Activated CD4-positive, alpha-beta T cell treated with anti-CD3 and anti-CD28 coated beads, Interleukin-2, Interleukin-4, amounts not matched to agents 100 ng/mL and 50 ng/mL, durations not matched to agents 16 hours and 8 hours (primary cell): ENCODE data around the gene BCAS3.
"Not testable (repeated sequence)": the region's sequence is repeated elsewhere in the genome, so short reads cannot be mapped to it uniquely, and the experiment has no call there.

ENCODE experiments used
- DNase-seq: peaks from one replicate; pipeline ENCODE4 v3.0.0-alpha.2; 2020; ENCODE audit warnings: low spot score

Gene BCAS3

DNA sequence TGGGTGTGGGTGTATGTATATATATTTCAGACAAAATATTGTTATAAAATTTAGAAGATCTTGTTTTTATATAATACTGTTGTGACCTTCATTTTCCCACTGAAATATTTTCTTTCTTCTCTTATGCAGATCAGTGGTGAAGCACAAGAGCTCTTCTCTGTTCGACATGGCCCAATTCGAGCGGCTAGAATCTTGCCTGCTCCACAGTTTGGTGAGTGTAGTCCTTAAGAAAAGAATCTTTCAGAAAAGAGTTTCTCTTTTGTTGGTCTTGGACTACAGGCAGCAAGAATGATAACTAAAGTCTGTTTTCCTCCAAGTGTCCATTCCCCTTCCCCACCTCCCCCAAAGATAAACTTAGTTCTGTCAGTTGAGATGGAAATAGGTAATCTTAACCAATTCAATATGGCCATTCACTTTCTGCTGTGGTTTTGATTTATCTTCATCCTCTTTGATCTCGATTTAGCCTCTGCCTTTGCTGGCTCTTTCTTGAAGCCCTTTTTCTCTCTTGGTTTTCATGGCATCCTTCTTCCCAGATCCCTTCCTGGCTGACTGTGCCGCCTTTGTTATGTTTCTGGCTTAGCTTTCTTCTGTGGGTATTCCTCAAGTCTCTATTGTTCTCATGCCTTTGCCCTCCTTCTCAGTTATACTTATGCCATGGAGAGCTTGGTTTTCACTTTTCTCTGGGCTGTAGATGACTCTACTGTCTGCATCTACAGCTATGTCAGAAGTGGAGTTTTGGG, 69.6 kb downstream of the BCAS3 start:
- DNase-seq, result no peak

DNA sequence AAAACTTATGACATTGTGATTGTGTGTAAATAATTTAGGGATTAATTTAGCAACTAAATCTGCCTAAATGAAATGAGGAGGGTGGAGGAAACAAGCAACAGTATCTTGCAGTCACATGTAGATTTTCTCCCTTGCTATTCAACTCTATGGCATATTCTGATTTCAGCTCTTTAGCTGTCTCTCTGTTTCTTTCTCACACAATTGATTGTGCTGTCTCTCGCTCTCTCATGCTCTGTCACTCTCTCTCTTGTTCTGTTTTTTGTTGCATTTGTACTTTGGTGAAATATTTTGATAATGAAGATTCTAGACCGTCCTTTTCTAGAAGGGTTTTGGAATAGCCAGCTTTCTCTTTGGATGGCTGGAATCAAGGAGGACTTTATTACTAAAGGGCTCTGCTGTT, 70.6 kb downstream of the BCAS3 start:
- DNase-seq, result no peak

DNA sequence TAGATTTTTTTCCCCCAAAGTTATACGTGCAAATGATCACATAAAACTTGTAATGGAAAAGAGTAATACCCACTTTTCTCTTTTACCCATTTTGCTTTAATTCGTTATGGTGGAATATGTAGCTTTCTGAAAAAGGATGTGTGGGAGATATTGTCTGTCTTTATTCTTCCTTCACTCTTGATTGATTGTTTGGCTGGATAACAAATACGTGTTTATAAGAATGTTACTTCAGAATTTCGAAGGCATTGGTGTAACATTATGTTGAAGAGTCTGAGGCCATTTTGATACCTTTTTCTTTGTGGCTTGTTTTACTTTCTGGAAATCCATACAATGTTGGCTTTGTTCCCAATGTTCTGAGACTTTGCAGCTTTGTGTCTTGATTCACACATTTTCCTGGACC, 71.4 kb downstream of the BCAS3 start:
- no peak for DNase-seq

DNA sequence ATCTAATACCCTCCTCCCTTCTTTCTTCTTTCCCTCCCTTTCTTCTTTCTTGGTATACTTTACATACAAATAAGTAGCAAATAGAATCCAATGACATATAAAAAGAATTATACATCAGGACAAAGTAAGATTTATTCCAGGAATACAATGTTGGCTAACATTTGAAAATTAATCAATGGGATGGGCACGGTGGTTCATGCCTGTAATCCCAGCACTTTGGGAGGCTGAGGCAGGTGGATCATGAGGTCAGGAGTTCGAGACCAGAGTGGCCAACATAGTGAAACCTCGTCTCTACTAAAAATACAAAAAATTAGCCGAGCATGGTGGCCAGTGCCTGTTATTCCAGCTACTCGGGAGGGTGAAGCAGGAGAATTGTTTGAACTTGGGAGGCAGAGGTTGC, 72.1 kb downstream of the BCAS3 start:
- no peak for DNase-seq

DNA sequence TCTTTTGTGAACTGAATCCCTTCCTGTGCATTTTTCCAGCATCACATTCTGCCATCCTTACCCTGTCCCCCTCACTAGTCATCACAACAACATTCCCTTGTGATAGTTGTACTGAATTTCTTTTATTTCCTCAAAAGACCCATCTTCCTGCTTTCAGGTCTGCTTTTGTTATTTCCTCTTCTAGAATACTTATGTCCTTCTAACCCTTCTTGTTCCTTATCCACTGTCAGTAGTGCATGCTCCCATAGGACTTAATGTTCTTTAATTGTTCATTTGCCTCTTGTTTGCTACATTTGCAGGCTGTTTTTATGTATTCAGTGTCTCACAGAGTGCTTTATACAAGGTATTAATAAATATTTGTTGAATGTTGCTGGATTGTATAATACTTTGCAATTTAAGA, 73.0 kb downstream of the BCAS3 start:
- no peak for DNase-seq

DNA sequence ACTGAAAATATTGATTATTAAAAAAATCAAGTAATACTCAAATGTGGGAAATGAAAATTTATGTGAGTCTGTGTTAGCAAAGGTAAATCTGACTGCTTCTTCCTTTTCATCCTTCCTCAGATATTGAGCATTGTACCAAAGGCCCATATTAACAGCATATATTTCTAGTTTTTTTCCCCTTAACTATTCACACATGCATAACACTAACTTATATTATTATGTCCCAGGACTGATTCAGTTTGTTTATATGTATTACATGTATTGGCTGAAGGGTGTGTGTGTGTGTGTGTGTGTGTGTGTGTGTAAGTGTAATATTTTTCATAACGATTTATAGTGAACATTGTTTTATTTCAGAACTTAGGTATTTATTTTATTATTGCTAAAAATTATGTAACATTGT, 74.2 kb downstream of the BCAS3 start:
- DNase-seq, result no peak

DNA sequence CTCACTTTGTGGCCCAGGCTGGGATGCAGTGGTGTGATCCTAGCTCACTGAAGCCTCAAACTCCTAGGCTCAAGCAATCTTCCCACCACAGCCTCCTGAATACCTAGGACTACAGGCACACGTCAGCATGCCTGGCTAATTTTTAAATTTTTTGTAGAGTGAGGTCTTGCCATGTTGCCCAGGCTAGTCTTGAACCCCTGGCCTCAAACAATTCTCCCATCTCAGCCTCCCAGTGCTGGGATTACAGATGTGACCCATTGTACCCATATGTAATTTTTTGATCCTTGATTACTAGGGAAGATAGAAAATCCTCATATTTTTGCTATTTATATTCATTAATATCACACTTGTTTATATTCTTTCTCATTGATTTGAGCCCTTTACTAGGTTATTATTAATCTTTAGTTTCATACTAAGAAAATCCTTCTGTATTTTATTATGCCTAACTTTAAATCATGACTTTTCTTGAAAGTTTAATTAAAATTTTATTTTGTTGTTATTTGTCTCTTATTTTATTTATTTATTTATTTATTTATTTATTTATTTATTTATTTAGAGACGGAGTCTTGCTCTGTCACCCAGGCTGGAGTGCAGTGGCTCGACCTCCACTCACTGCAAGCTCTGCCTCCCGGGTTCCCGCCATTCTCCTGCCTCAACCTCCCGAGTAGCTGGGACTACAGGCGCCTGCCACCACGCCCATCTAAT, 75.4 kb downstream of the BCAS3 start:
- DNase-seq, result no peak

DNA sequence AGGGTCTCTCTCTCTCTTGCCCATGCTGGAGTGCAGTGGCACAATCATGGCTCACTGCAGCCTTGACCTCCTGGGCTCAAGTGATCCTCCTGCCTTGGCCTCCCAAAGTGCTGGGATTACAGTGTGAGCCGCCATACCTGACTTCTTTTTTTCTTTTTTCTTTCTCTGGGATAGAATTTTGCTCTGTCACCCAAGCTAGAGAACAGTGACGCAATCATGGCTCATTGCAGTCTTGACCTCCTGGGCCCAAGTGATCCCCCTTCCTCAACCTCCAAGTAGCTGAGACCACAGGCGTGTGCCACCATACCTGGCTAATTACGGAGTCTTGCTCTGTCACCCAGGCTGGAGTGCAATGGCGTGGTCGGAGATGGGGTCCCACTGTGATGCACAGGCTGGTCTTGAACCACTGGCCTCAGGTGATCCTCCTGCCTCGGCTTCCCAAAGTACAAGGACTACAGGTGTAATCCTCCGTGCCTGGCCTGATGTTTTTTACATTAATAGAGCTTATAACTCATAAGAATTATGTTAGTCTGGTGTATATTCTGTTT, 76.5 kb downstream of the BCAS3 start:
- DNase-seq, result no peak

DNA sequence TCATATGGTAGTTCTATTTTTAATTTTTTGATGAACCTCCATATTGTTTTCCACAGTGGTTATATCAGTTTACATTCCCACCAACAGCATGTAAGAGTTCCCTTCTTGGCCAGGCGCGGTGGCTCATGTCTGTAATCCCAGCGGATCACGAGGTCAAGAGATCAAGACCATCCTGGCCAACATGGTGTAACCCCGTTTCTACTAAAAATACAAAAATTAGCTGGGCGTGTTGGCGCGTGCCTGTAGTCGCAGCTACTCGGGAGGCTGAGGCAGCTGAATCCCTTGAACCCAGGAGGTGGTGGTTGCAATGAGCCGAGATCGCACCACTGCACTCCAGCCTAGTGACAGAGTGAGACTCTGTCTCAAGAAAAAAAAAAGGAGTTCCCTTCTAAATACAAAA, 79.1 kb downstream of the BCAS3 start:
- not testable (repeated sequence) for DNase-seq

DNA sequence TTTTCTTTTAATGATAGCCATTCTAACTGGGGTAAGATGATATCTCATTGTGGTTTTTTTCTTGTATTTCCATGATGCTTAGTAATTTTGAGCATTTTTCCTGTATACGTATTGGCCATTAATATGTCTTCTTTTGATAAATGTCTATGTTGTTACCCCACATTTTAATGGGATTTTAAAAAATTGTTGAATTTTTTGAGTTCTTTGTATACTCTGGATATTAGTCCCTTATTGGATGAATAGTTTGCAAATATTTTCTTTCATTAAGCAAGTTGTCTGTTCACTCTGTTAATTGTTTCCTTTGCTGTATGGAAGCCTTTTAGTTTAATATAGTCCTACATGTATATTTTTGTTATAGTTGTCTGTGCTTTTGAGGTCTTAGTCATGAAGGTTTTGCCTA, 79.8 kb downstream of the BCAS3 start:
- no peak for DNase-seq

DNA sequence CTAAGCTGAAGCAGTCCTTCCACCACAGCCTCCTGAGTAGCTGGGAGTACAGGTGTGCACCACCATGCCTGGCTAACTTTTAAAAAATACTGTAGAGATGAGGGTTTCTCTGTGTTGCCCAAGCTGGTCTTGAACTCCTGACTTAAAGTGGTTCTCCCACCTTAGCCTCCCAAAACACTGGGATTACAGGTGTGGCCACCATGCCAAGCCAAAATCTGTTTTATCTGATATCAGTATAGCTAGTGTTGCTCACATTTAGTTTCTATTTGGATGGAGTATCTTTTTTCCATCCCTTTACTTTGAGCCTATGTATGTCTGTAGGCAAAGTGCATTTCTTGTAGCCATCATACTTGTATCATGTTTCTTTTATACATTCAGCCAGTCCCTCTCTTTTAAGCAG, 82.1 kb downstream of the BCAS3 start:
- no peak for DNase-seq

DNA sequence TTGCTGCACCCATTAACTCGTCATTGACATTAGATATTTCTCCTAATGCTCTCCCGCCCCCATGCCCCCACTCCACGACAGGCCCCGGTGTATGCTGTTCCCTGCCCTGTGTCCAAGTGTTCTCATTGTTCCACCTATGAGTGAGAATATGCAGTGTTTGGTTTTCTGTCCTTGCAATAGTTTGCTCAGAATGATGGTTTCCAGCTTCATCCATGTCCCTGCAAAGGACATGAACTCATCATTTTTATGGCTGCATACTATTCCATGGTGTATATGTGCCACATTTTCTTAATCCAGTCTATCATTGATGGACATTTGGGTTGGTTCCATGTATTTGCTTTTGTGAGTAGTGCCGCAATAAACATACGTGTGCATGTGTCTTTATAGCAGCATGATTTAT, 83.7 kb downstream of the BCAS3 start:
- DNase-seq, result not testable (repeated sequence)

DNA sequence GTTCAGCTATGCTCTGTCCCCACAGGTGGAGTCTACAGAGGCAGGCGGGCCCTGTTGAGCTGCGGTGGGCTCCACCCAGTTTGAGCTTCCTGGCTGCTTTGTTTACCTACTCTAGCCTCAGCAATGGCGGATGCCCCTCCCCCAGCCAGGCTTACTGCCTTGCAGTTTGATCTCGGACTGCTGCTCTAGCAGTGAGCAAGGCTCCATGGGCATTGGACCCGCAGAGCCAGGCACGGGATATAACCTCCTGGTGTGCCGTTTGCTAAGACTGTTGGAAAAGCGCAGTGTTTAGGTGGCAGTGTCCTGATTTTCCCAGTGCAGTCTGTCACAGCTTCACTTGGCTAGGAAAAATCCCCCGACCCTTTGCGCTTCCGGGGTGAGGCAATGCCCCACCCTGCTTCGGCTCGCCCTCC, 89.1 kb downstream of the BCAS3 start:
- no peak for DNase-seq

DNA sequence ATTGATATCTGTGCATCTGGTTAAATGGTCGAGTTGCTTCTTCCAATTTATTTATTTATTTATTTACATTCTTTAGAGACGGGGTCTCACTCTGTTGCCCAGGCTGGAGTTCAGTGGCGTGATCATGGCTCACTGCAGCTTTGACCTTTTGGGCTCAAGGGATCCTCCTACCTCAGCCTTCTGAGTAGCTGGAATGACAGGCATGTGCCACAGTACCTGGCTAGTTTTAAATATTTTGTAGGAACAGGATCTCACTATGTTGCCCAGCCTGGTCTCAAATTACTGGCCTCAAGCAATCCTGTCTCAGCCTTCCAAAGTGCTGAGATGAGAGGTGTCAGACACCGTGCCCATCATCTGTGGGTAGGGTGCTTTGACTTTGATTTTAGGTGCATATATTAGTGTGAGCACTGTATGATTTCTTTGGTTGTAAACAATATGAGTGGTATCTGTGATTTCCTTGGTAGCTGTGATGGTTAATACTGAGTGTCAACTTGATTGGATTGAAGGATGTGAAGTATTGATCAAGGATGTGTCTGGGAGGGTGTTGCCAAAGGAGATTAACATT, 90.2 kb downstream of the BCAS3 start:
- DNase-seq, result no peak

DNA sequence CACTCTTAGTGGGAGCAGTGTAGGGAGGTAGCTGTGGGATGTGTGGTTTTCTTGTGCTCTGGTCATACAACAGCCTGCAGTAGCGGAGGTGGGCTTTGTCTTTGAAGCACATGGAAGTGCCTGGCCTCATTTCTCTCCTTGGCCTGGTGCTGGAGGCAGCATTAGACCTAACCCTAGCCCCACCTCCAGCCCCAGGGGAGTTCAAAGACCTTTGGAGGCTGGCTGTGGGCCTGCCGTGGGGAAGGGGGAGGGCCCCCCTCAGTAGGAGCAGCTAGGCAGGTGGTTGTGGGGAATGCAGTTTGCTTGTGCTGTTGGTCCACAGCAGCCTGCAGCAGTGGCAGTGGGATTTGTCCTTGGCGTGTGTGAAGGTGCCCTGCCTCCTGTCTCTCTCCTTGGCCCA, 91.7 kb downstream of the BCAS3 start:
- DNase-seq, result no peak

DNA sequence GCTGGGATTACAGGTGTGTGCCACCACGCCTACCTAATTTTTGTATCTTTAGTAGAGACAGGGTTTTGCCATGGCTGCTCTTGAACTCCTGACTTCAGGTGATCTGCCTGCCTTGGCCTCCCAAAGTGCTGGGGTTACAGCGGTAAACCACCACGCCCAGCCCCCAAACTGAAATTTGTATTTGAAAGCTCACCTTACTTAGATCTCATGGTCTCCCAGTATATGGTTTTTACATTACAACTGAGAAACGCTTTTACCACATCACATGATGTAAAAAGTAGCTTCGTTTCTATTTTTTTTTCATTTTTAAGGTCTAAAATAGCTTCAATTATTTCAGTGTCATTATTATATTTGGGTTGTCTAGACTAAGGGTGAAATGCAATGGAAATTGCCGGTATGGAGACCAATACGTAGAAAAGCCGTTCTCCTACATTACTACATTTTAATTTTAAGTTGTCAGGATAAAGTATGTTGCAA, 93.3 kb downstream of the BCAS3 start:
- no peak for DNase-seq

DNA sequence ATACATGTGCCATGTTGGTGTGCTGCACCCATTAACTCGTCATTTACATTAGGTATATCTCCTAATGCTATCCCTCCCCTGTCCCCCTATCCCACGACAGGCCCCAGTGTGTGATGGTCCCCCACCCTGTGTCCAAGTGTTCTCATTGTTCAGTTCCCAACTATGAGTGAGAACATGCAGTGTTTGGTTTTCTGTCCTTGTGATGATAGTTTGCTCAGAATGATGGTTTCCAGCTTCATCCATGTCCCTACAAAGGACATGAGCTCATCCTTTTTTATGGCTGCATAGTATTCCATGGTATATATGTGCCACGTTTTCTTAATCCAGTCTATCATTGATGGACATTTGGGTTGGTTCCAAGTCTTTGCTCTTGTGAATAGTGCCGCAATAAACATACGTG, 94.0 kb downstream of the BCAS3 start:
- DNase-seq, result not testable (repeated sequence)

DNA sequence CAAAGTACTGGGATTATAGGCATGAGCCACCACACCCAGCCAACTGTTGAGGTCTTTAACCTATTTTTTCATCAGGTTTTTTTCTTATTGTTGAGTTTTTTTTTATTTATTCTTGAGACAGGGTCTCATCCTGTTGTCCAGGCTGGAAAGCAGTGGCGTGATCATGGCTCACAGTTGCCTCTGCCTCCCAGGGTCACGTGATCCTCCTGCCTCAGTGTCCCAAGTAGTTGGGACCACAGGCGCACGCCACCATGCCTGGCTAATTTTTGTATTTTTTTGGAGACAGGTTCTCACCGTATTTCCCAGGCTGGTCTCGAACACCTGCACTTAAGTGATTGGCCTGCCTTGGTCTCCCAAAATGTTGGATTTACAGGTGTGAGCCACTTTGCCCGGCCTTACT, 95.9 kb downstream of the BCAS3 start:
- DNase-seq, result no peak

DNA sequence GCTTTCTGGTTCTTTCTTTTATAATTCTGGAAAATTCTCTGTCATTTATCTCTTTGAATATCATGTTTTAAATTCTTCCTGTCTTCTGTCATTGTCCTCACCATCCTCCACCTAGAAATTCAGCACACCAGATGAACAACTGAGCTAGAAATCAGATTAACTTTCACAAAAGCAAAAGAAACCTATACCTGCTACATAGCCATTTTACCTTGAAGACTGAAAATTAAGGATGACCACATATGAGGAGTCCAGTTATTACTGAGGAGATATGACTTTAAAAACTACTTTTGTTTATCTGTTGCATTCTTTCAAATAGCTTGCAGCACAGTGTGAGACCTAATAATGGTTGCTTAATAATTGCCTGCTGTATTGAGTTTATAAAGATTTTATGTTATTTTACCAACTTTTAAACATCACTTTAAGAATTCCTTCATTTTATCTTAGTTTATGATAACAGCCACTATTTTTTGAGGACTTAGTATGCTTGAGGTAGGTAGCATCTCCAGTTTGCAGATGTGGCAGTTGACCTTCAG, 104.3 kb downstream of the BCAS3 start:
- no peak for DNase-seq

DNA sequence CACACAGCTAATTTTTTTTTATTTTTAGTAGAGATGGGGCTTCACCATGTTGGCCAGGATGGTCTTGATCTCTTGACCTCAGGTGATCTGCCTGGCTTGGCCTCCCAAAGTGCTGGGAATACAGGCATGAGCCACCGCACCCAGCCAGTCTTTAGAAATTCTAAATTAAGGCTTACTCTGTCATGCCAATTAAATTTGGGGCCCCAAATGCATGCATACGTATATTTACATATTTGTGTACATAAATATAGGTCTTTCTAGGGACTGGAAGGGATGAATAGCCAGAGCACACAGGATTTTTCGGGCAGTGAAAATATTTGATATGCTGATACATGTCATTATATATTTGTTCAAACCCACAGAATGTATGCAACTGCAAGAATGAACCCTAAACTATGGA, 105.1 kb downstream of the BCAS3 start:
- no peak for DNase-seq

DNA sequence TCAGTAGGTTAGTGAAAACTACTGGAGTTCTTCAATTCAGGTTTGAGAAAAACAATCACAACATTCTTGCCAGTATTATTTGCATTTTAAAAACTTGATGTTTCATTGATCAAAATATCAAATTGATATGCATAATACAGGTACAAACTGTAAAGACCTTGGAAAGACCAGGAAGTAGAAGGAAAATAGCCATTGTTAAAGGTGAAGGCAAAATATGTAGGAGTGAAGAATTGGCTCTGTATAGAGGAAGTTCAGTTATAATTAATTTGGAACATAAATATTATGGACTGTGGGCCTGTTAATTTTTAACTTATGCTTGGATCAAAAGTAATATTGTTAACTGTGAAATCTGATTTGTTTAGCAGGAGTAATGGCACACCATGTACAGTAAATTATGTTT, 112.6 kb downstream of the BCAS3 start:
- no peak for DNase-seq

DNA sequence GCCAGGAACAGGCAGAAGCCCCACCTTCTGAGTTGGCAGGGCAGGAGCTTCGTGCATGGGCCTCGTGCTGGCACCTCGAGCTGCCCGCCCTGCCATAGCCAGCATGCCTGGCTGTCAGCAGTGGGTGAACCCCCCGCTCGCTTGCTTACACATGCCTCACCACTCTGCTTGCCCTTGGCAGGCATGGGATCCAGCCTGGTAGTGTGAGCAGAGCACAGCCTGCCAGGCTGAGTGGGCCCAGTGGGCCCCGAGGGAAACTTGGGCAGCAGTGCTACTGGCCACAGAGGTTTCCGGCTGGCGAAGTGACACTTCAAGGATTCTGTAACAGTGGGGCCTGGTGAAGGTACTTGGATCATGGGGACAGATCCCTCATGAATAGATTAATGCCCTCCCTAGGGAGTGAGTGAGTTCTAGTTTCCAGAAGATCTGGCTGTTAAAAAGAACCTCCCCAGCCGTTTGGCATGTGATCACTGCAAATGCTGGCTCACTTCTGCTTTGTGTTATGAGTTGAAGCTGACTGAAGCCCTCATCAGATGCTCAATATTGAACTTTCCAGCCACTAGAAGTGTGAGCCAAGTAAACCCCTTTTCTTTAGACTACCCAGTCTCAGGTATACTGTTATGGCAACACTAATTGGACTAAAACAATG, 114.7 kb downstream of the BCAS3 start:
- DNase-seq, result no peak
